HG03342 (cell line): ENCODE measurements around the gene PFDN1.

Experiments
- ATAC-seq: cut with Tn5 transposase; IDR thresholded peaks from one replicate; pipeline ENCODE4 v1.9.1; 2021; ENCODE audit warnings: mild to moderate bottlenecking, moderate library complexity; ENCODE audit not compliant: unreplicated experiment

The PFDN1 gene

DNA sequence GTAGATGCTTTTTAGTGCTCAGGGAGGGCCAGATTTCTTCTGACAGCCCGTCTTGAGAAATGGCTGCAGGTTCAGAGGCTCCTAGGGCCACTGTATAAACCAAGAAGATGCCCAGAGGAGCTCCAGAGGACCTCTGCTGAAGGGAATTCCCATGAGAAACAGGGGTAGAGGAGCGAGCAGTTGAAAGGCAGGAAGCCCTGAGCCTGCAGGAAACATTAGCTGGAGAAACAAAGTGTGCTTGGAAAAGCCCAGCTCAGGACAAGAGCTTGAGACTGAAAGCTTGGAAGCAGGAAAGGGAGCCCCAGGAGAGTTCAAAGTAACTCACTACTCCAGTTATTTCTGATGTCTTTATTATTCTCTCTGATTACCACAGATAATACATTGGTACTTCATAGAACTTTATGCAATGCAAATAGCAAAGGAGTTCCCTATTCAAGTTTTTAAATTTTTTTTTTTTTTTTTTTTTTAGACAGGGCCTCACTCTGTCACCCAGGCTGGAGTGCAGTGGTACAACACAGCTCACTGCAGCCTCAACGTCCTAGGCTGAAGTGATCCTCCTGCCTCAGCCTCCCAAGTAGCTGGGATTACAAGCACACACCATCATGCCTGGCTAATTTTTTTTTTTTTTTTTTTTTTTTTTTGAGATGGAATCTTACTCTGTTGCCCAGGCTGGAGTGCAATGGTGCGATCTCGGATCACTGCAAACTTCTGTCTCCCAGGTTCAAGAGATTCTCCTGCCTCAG, 27.0 kb upstream of the PFDN1 start:
- ATAC-seq: no peak

DNA sequence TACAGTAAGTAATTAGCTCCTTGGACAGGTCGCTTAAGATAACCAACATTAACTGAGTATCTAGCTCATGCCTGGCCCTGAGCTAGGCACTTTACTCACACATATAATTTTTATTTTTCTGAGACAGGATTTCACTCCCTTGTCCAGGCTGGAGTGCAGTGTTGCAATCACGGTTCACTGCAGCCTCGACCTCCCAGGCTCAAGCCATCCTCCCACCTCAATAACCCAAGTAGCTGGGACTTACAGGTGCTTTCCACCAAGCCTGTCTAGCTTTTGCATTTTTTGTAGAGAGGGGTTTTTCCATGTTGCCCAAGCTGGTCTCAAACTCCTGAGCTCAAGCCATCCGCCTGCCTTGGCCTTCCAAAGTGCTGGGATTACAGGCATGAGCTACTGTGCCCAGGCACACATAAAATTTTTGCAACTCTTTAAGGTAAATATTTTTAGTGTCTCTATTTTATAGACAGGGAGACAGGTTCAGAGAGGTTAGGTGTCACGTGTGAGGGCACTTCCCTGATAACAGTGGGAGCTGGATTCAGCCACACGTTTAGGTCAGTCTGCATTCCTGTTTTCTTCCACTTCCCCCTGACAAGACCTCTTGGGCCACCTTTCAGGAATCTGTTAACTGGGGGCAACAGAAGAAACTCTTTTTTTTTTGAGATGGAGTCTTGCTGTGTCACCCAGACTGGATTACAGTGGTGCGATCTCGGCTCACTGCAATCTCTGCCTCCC, 25.3 kb upstream of the PFDN1 start:
- ATAC-seq: no peak

DNA sequence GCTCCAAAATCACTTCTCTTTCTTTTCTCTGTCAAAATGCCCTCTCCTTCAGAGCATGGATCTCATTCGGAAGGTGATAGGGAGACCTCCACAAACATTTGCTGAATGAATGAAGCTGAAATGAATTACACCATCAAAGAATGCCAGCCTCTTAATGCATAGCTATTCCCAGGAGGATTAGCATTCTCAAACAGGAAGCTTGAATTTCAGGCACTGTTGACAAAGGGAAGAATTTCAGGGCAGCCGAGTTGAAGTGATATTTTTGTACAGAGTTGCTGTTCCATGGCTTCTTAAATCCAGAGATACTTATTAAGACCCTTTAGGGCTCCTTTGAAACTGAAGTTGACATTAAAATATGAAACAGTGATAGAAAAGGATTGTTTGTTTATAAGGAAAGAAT, 24.7 kb upstream of the PFDN1 start:
- ATAC-seq: no peak

DNA sequence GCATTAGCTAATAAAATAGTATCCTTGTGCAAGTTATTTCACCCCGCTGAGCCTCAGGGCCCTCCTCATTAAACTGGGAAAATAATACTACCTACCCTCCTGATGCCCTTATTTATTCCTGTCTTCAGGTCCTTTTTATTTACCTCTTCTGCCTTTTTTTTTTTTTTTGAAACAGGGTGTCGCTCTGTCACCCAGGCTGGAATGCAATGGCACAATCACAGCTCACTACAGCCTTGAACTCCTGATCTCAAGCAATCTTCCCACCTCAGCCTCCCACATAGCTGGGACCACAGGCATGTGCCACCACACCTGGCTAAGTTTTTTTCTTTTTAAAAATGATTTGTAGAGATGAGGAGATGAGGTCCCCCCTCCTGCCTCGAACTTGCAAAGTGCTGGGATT, 22.6 kb upstream of the PFDN1 start:
- ATAC-seq: no peak

DNA sequence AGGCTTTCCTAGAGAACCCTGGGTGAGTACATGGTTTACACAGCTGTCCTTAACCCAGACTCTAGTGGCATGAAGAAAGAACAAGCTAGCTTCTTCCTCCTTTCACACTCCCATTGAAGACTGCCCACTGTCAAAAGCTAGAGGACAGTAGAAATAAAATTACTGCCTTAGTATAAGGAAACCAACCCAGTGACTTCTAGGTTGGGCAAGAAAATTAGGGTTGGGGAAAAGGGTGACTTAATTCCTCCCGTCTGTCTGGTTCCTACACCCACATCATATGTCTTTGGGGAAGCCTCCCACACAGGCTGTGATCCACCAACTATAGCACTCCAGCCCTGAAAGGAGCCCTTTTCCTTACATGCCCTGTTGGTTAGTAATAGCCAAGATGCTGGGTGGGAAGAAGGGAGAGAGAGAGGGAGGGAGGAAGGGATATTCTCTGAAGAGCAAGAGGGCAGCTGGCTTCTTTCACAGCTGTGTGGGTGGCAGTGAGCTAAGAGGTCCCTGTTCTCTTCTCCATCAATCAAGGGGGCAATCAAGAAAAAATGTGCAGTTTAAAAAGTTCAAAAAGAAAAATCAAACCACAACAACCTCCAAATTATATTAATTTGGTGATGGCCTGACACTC, 21.8 kb upstream of the PFDN1 start:
- no peak for ATAC-seq

DNA sequence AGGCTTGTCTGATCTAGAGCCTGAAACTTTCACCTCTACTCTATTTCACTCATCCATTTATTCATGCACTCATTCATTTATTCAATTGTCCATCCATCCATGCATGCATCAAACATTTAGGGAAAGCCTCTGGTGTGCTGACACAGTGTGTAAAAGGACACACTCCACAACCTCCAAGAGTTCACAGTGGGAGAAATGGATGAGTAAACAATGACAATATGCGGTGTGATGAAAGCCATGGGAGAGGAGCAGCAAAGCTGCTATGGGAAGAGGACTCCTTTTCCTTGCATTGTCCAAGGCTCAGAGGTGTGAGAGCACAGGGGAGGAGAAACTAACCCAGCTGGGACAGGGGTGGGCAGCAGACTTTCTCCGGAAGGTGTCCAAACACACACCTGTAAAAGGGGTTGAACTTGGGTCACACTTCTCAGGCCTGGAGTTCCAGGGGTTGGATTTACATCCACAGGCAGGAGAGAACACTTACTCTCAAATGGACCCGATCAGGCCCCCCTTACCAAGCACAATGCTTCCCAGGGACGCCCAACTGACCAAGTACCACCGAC, 21.2 kb upstream of the PFDN1 start:
- ATAC-seq: no peak

DNA sequence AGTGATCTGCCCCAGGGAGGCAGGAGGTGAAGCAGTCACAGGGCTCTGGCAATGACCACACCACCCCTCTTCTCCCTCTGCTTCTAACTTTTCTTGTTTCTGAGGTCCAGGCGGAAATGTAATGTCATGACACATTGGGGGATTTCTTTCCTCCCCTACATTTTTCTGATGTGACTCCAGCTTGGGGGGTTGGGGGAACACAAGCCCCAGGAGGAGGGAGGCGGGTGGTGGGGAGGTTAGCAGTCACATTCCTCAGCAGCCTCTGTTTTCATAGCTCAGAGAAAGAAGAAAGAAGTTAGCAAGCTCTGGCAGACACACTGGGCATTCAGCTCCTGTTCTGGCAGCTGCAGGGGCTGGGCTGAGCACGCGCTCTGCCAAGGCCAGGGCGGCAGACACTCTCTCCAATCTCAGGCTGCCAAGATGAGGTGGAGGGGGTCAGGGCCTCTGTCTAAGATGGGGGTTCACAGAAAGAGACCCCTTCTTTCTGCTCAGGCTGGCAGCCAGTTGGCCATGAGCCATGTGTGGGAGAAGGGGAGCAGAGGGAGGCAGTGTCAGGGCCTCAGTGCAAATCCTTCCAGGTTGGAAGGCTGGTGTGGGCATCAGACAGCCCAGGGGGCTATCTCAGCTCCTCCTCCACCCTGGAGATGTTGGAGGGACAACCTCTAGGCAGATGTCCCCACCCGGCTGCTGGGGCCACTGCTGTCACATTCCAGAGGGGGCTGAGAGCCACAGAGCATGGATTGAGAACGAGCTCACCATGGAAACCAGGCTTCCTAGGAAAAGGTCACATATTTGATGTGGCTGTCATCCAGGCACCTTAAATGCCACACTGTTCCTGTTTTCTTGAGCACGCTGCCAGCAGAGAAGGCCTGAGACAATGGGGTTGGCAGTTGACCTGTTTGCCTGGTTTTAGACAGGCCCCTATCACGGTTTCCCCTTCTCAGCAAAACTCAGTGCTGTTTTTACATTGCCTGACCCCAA, 20.1 kb upstream of the PFDN1 start:
- ATAC-seq: no peak

DNA sequence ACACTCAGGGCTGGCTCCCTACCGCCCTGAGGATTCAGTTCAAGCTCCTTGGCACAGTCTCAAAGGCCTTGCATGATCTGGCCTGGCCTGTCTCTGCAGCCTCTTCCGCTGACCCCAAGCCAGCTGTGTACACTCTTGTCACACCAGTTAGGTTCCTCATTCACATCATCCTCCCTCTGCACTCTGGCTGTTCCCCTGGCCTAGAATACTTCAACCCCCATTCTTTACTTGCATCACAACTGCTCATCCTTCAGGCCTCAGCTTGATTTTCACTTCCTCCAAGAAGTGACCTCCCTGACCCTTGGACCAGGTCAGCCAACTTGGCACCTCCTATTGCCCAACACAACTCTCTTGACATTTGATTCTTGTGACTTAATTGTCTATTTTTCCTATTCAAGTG, 18.9 kb upstream of the PFDN1 start:
- no peak for ATAC-seq

DNA sequence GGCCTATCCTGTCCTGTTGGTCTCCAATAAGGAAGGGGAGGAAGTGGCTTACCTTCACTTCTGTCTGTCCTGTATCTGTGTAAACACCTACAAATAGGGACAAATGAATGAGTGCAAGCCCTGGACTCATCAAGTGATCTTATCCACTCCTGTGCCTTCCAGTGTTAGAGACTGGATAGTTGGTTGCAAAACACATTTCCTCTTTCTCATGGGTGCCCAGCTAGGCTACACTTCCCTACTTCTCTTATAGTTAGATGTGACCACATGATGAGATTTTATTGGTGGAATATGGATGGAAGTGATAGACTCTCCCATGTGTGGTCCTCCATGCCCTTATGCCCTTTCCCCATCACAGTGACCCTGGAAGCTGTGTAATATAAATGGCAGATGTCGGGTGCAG, 16.9 kb upstream of the PFDN1 start:
- ATAC-seq: no peak

DNA sequence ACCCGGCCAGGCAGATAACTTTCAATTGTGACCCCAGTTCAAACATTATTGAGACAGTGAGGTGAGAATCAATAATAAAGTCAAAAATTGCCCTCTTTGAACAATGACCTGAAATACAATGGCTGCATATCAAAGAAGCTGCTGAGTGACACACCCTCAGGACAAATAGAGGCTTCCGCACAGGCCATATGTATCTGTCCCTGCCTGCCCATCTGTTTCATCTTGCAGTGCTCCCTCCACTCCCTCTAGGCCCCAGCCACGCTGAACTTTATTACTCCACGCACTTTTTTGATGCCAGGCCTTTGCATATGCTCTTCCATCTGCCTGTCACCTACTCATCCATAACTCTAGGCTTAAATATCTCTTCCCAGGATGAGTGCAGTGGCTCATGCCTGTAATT, 15.9 kb upstream of the PFDN1 start:
- no peak for ATAC-seq

DNA sequence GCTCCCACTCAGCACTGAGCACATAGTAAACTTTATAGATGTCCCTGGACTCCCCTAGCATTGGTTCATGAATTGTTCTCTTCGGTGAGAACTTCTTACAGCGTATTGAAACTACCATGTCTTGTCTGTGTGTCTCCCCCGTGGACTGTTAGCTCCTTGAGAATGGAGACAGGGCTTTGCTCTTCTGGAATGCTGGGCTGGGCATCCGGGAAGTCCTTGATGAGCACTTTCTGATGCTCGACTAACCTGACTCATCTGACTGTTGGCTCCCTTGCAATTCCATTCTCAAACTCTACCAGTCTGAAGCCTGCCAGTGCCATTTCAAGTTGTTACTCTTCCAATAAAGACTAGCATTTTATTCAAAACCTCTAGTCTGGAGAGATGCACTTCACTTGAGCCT, 15.0 kb upstream of the PFDN1 start:
- no peak for ATAC-seq

DNA sequence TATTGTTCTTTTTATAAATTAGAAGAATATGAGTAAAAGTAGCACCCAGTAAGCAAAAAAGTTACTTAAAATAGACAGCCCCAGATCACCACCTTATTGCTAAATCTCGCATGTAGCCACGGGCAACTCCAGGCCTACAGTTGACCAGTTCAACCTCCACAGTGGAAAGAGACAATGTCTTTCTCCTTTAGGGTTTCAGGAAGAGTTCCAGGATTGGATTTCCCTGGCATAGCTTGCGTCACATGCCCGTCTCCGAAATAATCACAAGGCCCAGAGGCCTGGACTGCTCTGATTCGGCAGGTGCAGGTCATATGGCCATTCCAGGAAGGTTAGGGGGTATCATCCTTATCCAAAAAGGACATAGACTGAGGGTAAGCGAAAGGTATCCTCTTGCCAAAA, 9.9 kb upstream of the PFDN1 start:
- ATAC-seq: no peak

DNA sequence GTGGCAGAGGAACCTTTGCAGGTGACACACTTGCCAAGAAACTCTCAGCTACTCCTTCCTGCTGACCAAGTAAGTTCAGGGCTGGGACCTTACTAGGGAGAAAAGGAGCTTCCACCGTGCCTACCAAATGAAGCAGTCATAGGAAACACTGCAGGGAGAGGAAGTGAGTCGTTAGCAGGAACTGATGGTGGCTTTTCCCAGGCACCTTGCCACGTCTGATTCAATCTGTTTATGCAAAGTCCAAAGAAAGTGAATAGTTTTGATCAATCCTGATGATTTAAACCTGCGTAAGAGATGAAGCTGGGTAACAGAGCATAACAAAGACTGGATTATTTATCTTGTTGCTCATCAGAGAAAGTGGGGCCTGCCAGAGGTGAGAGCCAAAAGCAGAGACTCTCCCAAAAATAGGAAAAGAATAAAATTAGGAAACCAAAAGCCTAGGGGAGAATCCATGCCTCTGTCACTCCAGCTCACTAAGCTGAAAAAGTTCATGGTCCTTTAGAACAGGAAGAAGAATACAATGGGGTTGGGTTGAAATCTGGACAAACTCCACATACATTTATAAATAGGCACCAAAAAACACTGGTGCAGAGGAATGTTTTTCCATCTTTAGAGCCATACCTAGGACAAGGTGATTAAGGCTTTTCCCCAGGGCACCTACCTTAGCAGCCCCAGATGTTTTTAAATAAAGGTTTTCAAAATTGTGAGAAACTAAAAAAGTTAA, 9.3 kb upstream of the PFDN1 start:
- no peak for ATAC-seq

DNA sequence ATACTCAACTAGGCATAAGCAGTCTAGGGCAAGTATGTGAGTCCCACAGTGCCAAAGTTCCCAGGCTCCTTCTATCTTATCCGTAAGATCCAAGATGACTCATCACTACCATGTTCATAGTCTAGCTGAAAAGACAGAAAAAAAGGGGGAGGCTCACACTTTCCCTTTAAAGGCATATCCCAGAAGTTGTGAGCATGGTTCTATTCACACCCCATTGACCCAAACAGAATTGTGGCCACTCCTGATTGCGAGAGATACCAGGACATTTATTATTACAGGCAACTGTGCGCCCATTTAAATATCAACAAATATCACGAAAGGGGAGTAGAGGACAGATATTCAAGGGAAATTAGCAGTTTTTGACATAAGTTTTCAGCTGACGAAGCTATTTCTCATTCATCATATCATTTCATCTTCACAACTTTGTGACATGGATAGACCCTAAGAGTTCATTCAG, 8.1 kb upstream of the PFDN1 start:
- ATAC-seq: no peak

DNA sequence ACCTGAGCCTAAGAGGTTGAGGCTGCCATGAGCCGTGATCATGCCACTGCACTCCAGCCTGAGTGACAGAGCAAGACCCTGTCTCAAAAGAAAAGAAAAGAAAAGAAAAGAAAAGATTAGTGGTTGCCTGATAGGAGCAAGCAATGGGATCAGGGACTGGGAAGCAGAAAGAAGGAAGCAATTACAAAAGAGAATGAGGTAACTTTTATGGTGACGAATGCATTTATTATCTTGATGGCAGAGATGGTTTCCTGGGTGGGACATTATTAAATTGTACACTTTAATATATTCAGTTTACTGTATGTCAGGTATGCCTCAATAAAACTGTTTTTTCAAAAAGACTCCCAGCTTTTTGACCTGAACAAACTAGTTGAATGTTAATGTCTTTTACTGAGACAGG, 7.5 kb upstream of the PFDN1 start:
- no peak for ATAC-seq

DNA sequence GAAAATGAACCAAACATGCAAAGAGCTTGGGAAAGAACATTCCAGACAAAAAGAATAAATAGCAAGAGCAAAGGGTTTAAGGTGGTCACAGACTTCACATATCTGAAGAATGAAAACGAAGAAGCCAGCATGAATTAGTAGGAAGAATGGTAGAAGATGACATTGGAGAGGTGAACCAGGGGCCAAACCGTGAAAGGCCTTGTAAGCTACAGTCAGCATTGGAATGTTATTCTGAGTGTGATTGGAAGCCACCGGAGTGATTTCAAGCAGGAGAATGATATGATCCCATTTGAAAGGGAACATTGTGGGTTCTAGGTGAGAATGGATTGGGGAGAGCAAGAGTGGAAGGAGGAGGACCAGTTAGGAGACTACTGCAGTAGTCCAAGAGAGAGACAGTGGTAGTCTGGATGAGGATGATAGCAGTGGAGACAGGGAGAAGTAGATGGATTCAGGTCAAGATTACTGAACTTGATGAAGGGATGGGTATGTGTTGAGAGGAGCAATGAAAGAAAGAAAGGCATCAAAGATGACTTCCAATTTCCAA, 6.9 kb upstream of the PFDN1 start:
- no peak for ATAC-seq

DNA sequence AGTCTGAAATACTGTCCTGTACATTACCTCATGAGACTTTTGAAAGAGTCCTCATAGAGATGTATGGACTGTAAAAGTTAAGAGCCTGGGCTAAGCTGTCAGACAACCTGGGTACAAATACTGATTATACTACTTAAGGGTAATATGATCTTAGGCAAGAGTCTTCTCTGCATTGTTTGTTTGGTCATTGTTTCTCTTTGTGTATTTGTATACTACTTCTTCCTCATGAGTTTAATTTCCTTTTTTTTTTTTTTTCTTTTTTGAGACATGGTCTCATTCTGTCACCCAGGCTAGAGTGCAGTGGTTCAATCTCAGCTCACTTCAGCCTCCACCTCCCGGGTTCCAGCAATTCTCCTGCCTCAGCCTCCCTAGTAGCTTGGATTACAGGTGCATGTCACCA, 2.6 kb upstream of the PFDN1 start:
- ATAC-seq: no peak

DNA sequence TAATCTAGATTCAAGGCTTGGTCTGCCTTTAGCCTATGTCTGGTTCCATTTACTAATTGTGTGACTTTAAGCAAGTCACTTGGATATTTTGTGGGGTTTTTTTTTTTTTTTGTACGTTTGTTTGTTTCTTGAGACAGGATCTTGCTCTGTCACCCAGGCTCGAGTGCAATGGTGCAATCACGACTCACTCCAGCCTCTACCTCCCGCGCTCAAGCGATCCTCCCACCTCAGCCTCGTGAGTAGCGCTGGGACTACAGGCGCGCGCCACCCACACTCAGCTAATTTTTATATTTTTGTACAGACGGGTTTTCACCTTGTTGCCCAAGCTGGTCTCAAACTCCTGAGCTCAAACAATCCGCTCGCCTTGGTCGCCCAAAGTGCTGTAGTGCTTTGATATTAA, 1.1 kb upstream of the PFDN1 start:
- ATAC-seq: no peak

DNA sequence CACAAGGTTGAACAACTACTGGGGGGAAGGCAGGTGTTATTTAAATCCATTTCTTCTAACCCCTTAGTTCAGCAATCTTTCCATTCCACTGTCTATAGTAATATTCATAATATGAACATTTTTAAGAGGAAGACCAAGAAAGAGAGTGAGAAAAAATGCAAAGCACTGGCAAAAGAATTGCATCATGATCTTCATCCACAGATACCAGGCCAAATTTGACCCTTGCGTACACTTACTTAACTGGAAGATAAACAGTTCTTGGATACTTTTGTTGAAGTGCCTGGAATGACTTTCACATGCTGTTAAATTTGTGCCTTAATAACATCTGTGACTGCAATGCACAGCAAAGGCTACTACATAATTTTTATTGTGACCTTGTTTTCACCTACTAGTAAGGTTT, 1.8 kb downstream of the PFDN1 start:
- no peak for ATAC-seq

DNA sequence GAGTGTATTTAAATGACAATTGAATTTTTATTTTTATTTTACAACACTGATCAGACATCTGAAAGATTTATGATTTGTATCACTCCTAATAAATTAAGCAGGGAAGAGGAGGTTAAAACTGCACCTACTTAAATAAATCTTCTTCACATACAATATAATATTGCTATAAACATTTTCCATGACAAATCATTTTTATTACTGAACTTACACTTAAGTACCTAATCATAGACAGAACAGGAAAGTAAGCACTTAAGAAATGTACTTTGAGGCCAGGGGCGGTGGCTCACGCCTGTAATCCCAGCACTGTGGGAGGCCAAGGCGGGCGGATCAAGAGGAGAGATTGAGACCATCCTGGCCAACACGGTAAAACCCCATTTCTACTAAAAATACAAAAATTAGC, 3.8 kb downstream of the PFDN1 start:
- no peak for ATAC-seq
